GM21381 (cell line): ENCODE measurements around the gene GRK1.

ENCODE experiments used
- ATAC-seq: cut with Tn5 transposase; IDR thresholded peaks from one replicate; pipeline ENCODE4 v1.9.1; 2021; ENCODE audit warnings: mild to moderate bottlenecking, moderate library complexity; ENCODE audit not compliant: unreplicated experiment

The GRK1 gene

DNA sequence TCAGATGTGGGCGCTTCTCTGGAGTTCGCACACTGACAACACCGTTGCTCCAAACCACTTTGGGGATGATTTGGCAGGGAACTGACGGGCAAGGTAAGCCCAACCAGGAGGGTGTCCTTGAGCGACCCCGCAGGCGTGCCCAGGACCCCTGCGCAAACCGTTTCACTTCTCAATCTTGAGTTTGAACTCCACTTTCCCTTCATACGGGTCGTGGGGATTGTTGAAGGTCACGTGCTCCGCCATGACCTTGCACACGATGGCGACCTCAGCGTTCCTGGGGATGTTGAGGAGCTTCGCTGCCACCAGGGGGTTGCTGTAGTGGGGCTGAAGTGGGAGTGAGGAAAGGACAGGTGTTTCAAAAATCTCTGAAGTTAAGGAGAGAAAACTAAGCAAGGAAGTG is 17.8 kb upstream of the GRK1 start:
- no peak for ATAC-seq

- no peak for ATAC-seq
Observed at GRCh38 chr13:113650275-113650674, 16.7 kb upstream of the GRK1 start.

- no peak for ATAC-seq
Observed at GRCh38 chr13:113650731-113651148, 16.3 kb upstream of the GRK1 start.

GRCh38 chr13:113651511-113652403 is 15.3 kb upstream of the GRK1 start:
- ATAC-seq, result no peak

DNA sequence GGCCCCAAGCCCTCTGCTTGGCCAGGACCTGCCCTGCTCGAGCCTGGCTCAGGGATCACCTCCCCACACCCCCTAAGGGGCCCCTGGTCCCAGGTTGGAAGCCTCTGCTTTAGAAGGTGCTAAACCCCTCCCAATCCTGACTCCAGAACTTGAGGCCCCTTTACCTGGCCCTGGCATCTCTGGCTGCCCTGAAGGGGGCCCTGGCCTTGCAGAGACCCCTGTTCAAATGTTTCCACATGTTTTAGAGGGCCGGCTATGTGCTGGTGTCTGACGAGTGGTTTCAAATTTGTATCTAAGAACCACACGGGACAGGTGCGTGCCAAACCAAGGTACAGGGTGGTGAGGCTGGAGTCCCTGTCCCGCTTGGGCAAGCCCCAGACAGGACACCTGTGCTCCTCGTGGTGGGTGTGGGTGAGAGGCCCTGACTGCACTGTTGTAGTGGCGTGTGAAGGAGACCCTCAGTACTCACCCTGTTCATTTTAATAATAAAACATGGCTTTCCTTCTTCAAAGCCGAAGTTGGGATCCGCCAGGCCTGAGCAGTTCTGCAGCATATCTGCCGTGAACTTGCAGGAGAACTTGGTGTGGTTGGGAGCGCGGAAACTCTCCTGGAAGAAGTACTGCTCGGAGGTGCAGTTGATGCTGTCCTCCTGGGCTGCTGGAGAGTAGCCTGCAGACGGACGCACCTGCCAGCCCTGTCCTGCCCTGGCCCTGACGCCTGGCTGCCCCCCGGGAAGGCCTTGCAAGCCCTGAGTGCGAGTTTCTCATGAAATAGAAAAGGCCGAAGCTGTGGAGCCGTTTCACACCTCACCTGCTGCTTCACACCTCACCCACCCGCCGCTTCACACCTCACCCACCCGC is 14.4 kb upstream of the GRK1 start:
- no peak for ATAC-seq

DNA sequence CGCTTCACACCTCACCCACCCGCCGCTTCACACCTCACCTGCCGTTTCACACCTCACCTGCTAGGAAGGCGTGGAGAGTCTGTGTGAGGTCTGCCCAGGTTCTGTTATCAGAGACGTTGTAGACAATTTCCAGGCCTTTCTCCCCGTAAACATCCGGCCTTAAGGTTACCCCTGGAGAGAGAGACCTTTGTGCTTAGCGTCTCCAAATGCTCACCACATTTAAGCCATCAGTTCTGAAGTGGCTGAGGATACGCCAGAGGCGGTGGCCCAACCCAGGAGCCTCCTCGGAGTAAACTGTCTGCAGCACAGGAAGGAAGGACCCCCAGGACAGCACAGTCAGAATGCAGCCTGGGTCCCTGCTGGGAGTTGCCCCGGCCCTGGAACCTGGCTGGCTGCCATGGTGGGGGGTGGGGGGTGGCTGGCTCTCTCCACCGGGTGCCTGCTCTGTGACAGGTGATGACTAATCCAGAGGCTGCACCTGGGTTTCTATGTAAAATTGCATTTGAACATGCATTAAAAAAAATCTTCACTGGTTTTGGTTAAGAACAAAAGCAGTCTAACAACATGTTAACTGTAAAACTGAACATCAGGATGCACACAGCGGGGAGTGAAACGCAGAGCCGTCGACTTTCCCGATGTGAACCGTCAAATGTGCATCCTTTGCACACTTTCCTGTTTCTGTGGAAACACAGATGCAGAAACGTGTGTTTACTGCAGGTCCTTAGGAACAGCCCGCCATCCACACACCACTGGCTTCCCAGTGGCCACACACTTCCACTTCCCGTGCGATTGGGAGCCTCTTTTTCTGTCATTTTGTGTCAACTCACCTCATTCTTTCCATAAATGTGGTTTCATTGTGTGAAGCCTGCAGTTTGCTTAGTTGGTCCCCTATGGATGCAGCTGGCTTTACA is 13.5 kb upstream of the GRK1 start:
- ATAC-seq, result no peak

- no peak for ATAC-seq
Observed at GRCh38 chr13:113654175-113654560, 12.9 kb upstream of the GRK1 start.

DNA sequence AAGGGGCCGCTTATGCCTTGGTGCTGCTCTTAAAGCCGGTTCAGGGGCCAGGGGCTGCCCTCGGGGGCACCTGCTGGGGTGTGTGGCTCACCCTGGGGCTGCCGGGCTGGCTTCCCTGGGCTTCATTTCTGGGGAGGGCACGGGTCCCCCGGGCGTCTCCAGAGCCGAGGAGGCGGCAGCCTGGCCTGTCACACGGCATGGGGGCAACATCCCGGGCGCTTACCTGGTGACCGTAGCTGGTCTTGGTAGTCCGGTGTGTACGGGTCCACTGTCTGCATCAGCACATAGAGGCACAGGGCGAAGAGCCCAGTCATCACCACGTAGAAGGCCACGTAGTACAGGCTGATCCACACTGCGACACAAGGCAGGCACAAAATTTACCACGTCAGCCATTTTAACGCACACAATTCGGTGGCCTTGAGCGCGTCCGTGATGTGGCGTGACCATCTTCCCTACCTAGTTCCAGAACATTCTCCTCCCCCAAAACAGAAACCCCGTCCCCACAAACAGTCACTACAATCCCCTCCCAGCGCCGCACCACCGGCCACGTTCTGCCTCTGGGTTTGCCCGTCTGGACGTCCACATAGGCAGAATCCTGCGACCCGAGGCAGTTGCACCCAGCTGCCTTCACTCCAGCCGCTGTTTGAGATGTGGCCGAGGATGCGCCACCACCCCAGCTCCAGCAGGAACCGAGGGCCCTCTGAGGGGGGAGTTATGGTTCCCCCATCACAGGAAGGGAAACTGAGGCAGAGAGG is 12.3 kb upstream of the GRK1 start:
- ATAC-seq, result no peak

GRCh38 chr13:113655346-113656002 is 11.5 kb upstream of the GRK1 start:
- no peak for ATAC-seq

GRCh38 chr13:113656003-113656588 is 10.9 kb upstream of the GRK1 start:
- ATAC-seq, result no peak

DNA sequence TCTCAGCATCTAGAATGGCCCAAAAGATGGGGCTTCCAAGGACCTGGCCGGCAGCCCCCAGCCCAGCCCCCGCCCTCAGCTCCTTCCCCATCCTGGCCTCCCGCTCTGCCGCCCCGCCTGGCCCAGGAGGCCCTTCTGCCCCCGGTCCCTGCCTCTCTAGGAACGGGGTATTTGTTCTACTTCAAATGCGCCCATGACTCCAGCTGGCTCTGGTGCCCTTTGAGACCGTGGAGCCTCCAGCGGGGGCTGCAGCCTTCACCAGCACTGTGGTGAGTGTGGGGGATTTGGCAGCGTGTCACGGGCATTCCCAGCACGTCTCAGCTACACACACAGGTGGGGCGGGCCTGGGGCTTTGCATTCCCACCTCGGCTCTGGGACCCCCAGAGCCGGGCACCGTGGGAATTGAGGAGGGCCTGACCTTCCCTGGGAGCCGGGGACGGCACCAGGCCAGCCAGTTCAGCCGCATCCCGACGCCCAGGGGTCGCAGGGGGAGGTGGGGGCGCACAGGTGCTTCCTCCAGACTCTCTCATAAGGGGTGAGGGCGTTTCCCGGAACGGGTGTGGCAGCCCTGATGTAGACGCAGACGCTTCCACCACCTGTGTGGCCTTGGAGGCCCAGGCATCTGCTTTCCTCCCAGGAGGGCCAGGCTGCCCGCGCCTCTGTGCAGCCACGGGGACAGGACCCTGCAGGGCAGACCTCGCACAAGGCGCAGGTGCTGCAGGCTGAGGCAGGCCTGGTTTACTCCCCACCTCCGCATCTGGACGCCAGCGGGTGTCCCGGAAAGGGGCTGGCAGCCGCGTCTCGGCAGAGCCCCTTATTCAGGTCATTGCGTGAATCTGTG is 10.0 kb upstream of the GRK1 start:
- no peak for ATAC-seq

DNA sequence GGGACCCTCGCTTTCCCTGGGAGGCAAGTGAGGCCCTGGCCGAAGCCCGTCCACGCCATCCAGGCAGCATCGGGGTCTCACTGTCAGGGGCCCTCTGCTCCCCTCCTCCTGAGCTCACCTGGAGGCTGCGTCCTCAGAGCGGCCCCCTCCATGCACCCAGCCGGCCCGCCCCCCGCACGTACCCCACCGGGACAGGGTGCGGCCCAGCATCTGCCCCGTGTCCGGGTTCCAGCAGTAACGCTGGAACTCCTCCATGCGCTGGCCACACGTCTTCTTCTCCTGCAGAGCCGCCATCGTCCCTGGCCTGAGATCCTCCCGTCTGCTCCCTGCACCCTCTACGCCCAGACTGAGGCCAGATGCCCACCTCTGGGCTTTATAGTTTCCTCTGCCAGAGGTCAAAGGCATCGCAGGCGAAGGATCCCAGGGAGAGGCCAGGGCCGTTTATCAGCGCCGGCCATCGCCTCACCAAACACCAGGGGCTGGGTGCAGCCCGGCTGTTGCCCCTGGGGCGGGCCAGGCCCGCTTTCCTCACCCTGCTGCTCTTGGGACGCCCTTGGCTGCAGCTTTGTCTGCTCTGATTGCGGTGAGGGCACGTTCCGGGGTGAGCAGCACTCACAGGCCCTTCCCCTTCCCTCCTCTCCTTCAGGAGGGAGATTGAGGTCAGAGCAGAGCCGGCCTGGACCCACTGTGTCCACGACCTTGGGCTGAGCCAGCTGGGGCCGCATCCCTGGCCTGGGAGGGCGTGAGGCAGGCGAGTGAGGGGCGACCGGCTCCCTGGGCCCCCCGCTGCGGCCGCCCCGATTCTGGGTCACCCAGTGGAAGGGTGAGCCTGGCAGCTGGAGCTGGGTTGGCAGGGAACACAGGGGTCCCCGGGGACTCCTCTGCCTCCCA is 8.9 kb upstream of the GRK1 start, which contains the start of gene ATP4B:
Gene ATP4B, minus strand, starts transcription at position 348 of the 891 bp plus-strand sequence. Its CDS starts 54 bp downstream, at position 294.
- ATAC-seq, result no peak

- no peak for ATAC-seq
Observed at GRCh38 chr13:113658836-113659235, 8.2 kb upstream of the GRK1 start.

GRCh38 chr13:113659337-113659736 is 7.7 kb upstream of the GRK1 start:
- no peak for ATAC-seq

DNA sequence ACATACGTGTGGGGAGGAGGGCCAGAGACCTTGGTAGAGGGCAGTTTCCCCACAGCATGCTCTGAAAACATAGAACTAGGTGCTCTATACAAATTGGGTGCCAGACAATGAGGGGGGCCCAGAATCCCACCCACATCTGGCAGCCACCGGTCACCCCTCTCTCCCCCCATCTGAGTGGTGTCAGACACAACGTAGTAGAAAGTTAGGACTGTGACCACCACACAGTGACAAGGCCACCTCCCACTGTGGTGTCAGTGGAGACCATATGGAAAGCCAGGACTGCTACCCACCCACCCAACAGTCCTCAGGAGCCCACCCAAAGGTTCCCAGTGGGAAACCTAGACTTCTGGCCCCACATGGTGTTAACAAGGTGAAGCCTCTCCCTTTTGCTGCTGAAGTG is 7.0 kb upstream of the GRK1 start:
- no peak for ATAC-seq

DNA sequence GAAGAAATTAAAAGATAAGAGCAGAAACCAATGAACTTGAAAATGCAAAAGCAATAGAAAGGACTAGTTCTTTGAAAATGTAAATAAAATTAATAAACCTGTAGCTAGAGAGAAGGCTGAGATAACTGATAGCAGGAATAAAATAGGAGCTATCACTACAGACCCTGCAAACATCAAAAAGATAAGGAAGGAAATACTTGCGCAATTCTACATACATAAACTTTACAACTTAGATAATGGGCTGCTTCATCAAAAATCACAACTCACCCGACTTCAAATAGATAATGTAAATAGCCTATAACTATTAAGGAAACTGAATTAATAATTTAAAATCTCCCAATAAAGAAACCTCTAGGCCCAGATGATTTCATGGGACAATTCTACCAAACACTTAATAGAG is 5.5 kb upstream of the GRK1 start:
- no peak for ATAC-seq

GRCh38 chr13:113663934-113664333 is 3.1 kb upstream of the GRK1 start:
- ATAC-seq, result no peak
